GM04503 (cell line): Measurements from ENCODE around the gene CCDC187.

ENCODE experiments used
- DNase-seq: peaks from one replicate; pipeline ENCODE4 v3.0.0-alpha.2; 2012; ENCODE audit warnings: low read depth

CCDC187 gene

DNA sequence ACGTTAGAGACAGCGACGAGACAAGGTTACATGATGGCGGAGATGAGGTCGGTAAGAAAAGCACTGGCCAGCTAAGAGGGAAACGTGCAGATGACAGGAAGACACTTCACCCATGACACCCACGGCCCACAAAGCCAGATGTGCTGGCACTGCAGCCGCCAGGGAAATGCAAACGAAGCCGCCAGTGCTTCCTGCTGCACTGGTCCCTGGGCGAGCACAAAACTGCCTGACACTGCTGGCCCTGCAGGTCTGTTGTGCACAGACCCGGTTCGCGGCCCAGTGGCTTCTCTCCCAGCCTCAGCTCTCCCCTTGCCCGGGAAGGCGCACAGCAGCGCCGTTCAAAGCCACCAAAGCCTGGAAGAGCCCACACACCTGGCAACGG, 78.5 kb downstream of the CCDC187 start:
- DNase-seq = no peak

DNA sequence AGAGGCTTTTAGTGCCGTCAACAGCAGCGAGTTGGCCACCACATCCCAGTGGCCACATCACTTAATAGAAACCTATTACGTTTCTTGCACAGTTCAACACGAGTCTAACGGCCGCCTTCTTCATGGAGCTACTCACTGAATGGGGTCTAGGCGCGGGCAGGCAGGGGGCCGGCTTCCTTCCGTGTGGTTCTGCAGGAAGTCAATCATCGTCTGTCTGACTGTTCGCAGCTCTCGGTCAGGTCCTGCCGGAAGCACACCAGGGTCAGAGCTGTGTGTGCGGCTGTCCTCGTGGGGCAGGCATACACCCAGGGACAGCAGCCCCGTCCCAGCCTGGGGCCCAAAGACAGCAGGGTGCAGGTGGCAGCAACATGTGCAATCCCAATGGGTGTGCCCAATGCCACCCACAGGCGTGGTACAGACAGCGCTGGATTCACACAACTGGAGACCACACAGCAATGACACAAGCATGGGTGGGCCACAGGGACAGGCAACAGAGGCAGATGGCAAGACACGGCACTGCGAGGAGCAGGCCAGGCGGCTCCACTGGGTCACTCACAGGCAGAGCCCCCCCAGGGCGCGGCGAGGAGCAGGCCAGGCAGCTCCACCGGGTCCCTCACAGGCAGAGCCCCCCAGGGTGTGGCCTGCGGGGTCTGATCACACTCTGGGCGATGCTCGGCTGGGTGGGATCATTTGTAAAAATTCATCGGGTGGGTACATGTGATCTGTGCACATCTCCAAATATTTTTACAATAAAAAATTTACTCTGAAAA, 79.8 kb downstream of the CCDC187 start:
- DNase-seq = no peak

DNA sequence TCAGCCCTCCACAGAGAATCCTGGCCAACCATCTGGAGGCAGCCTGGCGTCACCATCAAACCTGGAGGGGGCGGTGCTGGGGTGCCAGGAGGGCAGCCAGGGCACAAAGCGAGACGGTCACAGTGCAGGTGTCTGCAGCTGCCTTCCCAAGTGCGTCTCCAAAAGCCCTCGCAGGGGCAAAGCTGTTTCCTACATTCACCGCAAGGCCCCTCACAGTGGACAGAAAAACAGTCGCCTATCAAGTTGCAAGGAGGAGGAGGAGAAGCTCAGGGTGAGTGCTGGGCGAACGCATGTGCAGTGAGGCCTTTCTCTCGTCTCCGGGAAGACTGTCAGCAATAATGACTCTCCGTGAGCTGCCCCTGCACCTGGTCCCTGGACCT, 81.0 kb downstream of the CCDC187 start:
- DNase-seq = no peak

DNA sequence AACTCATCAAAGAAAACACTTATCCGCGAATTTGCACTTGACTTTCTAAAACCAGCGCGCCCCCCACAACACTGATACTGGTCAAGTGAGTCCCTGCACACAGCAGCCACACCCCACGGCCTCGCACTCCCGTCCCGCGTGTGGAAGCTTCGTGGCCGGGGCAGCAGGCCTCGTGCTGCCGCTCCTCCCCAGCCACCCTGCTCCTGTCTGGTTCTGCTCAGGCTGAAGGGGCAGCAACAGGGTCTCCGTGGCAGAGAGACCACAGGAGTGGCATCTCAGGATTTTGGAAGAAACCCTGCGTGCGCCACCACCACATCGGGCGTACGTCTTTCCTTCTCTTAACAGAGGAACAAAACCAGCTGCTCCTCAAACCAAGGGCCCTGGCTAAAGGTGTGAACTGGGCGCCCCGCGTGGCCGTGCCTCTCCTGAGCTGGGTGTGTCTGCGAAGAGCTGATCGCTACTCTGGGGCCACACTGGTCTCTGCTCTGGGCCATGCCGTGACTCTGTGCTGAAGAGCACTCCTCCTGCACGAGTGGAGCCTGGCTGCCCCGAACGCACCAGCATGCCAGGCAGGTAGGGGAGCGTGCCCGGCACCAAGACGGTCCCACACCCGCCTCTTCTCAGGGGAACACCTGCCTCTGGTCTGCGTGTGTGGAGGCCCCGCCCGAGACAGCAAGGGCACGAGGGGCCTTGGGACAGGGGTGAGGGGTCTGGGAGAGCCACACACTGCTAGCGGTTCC, 81.6 kb downstream of the CCDC187 start:
- DNase-seq = no peak

DNA sequence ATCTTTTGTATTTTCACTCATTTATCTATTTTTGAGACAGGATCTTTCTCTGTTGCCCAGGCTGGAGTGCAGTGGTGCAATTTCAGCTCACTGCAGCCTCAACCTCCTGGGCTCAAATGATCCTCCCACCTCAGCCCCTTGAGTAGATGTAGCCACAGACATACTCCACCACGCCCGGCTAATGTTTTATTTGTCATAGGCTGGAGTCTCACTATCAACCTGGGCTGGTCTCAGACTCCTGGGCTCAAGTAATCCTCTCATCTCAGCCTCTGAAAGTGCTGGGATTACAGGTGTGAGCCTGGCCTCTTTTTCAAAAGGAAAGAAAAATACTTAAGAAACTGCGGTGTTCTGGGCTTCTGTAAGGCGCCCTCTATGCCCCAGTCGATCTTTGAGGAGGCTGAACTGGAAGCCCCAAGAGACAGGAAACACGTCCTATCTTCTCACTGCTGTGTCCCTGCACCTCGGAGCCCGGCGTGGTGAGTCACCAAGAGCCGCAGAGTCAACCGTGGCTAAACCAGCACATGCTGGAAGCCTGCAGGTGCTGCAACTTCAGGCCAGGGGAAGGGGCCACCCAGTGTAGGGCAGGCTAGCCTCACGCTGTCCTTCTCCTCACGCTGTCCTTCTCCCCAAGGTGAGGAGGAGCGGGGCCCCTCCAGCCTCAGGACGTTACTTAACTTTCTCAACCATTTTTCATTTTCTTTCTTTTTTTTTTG, 83.7 kb downstream of the CCDC187 start:
- DNase-seq = no peak

DNA sequence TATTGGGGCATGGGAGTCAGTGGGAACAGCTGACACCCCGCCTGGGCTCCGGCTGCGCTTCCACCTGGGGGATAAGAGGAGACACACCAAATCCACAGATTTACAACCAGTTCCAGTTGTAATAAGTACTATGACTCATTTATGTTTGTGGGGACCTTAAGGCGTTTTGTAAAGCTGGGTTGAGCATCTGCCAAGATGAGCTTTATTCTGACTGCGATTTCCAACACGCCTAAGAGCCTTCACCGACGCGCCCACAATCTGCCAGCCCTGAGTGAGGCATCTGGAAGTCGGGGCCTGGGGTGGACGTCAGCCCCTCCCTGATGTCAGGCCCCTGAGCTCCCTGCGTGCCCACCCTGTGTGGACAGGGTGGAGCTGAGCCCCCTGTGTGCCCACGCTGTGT, 84.6 kb downstream of the CCDC187 start:
- no peak for DNase-seq

DNA sequence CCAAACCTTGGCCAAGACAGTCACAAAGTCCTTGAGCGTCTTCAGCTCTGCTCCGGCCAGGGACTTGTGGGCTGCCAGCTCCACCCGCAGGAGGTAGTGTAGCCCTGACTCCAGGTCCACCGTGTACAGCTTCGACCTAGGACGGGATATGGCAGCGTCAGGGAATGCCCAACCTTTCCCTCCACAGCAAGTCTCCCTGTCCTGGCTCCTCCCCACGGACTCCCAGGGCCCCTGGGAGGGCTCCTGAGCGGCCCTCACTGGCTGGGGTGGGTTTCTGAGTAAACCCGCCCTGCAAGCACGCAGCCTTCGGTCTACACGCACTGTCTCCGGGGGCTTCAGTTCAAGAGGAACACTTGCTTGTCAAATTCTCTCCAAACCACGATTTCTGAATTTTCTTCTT, 85.2 kb downstream of the CCDC187 start:
- DNase-seq = no peak

DNA sequence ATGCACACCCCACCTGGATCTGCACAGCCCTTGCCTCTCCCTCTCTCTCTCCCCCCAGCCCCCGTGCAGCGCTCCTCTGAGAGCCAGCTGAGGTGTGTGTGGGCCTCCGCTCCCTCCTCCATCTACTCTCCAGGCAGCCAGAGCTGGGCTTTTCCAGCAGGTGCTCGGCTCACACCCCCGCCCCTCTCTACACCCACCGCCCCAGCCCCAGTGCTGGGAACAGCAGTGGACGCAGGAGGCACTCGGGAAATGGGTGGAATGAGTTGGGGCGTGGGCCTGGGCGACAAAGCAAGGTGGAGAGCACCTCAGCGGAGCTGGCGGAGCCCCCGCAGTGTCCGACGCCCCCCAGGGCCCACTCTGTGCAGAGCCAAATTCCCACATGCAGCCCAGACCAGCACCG, 85.6 kb downstream of the CCDC187 start:
- DNase-seq = no peak

DNA sequence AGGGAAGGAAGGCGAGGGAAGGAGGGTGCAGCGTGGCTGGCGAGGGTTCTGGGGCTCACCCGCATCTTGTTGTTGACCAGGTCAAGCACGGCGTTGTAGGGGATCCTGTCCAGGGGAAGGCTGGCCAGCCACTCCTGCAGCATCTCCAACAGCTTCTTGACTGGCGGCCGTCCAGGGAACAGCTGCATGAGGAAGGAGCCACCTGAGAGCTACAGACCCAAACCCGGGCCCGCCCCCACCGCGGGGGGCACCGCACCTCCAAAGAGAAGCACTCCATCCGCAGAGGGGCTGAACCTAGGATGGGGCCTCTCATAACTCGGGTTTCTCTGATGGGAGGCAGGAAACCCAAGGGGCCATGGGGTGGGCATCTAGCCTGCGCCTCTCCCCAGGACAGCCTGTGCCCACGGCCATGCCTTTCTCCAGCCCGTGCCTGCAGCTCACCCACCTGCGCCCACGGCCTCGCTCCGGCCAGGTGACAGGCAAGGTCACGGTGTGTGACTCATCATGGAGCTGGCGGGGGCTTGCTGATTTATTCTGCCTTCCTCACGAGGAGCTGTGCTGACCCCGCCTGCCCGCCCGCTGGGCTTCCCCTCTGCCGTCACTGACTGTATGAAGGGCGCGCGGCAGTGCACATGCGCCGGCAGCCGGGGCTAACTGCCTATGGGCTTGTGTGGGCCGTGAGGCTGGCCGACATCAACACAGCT, 87.2 kb downstream of the CCDC187 start:
- DNase-seq = no peak

DNA sequence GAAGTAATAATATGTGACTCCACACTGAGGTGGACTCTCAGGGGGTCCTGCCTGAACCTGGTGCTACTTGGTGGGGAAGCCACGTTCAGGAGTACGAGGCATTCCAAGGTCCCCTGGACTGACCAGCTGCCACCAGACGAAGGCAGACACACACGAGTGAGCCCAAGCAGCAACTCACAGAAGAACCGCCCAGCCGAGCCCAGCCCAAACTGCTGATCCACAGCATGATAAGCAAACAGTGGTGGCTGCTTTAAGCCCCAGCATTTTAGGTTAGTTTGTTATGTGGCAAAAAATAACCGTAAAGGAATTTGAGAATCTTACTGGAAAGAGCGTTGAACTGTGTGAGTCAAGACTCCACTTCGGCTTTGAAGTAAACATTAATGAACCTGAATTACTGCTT, 90.2 kb downstream of the CCDC187 start:
- DNase-seq = no peak

DNA sequence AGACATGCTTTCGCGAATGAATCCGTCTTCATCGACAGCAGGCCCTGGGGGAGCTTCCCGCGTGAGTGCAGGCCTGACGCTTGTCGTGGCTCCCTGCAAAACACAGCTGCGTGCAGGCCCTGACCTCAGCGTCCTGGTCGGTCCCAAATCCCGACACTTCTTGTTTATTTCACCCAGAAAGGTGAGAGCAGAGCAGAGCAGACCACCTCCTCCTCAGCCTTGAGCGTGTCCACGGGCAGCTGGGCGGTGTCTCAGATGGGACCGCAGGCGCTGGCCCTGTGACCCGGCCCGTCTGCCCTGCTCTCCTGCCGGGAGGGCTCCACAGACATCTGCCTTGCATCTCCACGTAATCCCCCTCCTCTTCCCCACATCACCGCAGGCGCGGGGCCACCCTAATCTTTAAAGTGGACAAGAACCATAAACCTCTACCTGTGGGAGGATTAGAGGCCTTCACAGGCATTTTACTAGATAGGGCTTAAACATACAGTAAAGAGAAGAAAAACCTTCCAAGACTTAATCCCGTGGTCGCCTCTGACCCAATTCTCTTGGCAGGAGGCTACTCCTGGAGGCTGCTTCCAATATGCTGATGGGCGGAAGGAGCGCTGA, 91.4 kb downstream of the CCDC187 start:
- DNase-seq = no peak

DNA sequence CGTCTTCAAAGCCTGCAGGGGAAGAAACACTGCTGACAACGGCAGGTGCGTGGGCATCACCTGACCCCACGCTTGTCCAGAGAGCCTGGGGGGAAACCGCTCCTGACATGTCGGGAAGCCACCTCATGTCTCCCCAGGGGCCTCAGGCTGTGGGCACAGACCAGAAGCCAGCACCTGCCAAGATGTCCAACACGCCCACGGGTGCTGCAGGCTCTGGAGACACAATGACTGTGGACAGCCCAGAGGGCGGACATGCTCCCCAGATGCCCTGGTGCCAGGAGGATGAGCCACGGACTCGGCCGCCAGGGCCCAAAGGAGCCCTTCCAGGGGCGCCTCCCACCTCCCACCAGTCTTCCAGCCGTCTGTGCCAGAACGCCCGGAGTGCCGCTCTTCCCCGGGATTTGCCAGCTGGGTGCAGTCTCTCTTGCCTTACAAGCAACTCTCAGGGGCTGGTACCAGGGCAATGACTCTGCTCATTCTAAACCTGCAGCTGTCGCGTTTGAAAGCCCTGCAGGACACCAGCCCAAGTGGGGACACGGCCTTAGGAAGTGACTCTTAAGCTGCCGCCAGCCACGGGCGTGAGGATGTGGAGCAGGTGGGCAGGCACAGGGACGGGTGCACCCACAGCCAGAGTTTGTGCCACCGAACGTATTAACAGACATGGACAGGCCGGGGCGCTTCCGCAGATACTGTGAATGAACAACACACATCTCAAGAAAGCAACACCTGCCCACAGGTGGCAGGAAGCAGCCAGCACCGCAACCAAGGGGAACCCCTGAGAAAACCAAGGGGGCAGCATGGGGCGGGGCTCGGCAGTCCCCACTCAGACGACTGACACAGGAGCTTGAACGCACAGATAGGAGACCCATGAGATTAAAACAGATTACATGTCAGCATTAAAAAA, 92.2 kb downstream of the CCDC187 start:
- no peak for DNase-seq

DNA sequence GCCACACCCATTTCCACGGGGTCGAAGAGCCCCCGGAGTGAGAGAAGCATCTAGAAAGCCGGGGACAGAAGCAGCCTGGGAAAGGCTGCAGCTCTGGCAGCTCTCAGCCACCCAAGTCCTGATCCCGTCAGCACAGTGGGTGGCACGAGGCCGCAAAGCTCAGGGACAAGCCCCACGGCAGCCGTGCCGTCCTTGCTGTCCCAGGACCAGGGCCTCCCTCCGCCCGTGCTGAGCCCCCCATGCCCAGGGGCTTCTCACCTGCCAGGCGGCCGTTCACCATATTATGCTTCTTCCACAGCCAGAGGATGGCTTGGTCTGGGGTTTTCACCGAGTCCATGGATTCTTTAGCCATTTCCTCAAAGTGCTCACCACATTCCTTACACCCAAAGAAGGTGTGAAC, 92.9 kb downstream of the CCDC187 start:
- DNase-seq = no peak

DNA sequence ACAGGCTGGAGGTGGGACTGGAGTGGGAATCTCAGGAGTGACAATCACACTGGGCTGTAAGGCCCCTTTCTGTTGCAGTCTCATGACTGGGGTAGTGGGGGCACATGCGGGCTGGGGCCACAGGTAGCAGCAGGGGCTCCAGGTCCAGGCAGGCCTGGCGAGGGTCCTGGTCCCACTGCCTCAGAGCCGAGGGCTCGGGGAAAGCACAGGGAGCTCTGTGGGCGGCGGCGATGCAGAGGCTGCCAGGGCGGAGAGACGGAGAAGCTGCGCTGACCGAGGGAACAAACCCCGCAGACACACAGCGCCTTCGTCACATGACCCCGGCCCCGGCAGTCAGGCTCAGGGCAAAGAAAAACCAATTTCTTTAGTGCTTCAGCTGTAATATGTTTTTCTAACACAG, 93.6 kb downstream of the CCDC187 start:
- no peak for DNase-seq

DNA sequence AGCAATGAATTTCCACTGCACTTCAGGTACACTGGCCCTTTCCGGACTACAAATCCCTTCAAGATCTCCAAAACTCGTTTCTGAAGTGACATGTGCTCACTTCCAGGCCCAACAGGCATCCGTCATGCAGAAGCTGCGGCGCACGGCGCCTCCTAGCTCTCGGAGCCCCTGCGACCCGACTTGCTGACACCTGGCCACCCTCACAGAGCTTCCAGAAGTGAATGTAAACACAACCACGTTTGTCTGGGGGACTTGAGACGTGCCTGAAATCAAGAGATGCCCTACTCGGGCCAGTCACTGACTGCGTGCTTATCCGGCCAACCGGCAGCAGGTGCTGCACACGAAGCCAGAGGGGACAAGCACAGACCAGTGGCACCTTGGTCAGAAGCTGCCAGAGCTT, 94.1 kb downstream of the CCDC187 start:
- no peak for DNase-seq

DNA sequence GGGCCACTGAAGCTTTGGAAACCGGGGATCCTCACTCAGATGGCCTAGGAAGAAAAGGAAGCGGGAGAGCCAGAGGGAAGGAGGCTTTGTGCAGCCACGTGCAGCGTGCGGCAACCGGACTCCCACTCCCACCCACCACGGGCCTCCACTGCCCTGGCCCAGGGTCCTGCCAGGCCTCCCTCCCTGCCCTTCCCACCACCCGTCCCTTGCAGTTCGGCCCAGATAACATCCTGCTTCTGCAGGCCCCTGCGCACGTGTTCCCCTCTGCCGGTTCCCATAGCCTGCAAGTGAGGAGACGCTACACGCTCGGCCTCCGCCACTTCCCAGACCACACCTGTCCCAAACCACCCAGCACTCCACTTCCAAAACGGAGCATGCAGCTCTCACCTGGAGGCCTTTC, 94.7 kb downstream of the CCDC187 start:
- DNase-seq = no peak

DNA sequence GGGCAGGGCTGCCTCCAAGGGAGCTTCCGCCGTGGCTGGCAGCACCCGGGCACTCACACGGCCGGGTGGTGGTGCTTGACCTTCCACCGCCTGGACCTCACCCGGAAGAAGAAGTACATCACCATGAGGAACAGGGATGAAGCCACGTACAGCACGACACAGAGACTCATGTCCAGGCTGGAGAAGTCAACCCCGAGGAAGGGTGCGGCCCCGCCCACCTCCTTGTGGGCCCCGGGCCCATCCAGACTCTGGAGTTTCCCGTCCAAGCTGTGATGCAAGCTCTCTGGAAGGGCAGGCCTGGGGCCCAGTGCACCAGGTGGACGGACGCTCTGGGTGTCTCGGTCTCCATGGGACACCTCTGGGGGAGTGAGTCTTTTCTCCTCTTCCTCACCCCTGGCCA, 95.2 kb downstream of the CCDC187 start:
- DNase-seq = no peak

DNA sequence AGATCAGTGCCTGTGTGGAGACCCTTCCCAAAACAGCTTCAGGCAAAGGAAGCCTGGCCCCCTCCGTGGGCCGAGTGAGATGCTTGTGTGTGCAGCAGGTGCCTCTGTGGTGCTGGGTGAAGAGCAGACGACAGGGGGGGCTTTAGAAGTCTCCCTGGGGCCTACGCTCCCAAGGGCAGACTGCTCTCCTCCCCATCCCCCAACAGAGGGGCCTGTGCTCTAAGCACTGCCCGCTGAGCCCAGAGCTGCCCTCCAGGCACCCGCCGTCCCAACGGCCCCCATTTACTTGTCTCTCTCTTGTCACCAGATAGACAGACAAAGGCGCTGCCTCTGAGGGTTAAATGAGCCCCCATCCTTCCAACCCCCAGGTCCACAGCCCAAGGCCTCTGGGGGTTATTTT, 96.3 kb downstream of the CCDC187 start:
- DNase-seq = no peak

DNA sequence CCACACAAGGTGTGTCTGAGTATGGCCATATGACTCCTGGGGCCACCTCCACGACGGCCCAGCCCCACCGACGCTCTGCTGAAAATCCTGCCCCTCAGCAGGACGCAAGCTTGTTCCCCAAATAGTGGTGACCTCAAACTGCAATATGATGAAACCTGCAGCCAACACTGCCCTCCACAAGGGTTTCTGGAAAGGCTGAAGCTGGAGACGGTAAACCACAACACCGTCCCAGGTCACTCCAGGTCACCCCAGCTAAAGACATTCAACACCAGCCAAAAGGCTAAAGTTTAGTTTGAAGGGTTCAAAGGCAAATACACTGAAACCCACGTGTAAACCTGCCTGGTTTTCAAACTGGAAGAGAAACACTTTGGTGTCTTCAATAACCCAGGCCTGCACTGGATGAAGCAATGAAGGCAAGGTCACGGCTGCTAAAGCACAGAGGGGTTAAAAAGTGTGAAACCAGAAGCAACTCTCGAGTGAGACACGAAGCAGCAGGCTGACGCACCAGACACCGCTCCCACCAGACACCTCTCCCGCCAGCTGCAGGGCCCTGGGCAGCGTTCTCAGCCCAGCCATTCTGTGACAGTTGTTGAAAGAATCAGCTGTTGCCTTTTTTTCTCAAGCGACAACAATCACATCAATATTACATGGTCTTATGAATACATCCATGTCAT, 97.2 kb downstream of the CCDC187 start:
- no peak for DNase-seq

DNA sequence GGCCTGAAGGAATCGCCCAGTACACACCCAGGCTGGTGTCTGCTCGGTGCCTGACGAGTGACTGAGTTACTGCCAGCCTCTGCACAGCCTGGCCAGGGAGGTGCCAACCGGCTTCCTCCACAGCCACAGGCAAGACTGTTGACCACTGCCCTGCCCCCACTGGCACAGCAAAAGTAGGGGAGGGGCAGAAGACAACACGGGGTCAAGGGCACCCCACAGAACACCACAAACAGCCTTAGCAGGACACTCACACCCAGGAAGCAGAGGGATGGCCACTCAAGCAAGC, 98.2 kb downstream of the CCDC187 start:
- no peak for DNase-seq
